ENCODE data around the gene SMCO4.
"Not testable (repeated sequence)": the region's sequence is repeated elsewhere in the genome, so short reads cannot be mapped to it uniquely, and the experiment has no call there.

- TF ChIP-seq POLR2AphosphoS5, POLR2A (IDR thresholded peaks at IDR 0.05; ENCODE audit: low read depth, low read length): not testable (repeated sequence)
Observed at GRCh38 chr11:93463666-93464065, 79.5 kb downstream of the SMCO4 start.
